HG02943 (cell line): Measurements from ENCODE around the gene LUC7L2.
"Not testable (repeated sequence)": the region's sequence is repeated elsewhere in the genome, so short reads cannot be mapped to it uniquely, and the experiment has no call there.

Source experiments
- ATAC-seq: cut with Tn5 transposase; IDR thresholded peaks from one replicate; pipeline ENCODE4 v1.9.1; 2021; ENCODE audit warnings: mild to moderate bottlenecking, low read depth, moderate library complexity; ENCODE audit not compliant: unreplicated experiment

The LUC7L2 gene

GRCh38 chr7:139354729-139355128 is 5.0 kb upstream of the LUC7L2 start:
- ATAC-seq: no peak

- ATAC-seq: no peak
These were observed 4.4 kb upstream of the LUC7L2 start for GRCh38 chr7:139355320-139355719.

- ATAC-seq: not testable (repeated sequence)
These were observed 1.8 kb upstream of the LUC7L2 start for GRCh38 chr7:139357729-139358506.

GRCh38 chr7:139358541-139359365 is 941 bp upstream of the LUC7L2 start:
- peak; percentile 26 for ATAC-seq

GRCh38 chr7:139360210-139360947 is 685 bp downstream of the LUC7L2 start:
- peak; percentile 67 for ATAC-seq

- ATAC-seq: no peak
These were observed 1.2 kb downstream of the LUC7L2 start for GRCh38 chr7:139360948-139361307.

- ATAC-seq: no peak
These were observed 1.8 kb downstream of the LUC7L2 start for GRCh38 chr7:139361523-139361922.

- ATAC-seq: no peak
These were observed 2.6 kb downstream of the LUC7L2 start for GRCh38 chr7:139362302-139362701.

- ATAC-seq: no peak
These were observed 3.3 kb downstream of the LUC7L2 start for GRCh38 chr7:139362981-139363380.

- no peak for ATAC-seq
These were observed 5.6 kb downstream of the LUC7L2 start for GRCh38 chr7:139365336-139365735.

GRCh38 chr7:139366400-139366799 is 6.7 kb downstream of the LUC7L2 start:
- no peak for ATAC-seq

- ATAC-seq: no peak
These were observed 7.9 kb downstream of the LUC7L2 start for GRCh38 chr7:139367438-139368155.

GRCh38 chr7:139370301-139370942 is 10.7 kb downstream of the LUC7L2 start:
- ATAC-seq: no peak

GRCh38 chr7:139370943-139371313 is 11.2 kb downstream of the LUC7L2 start:
- no peak for ATAC-seq

GRCh38 chr7:139374246-139374645 is 14.6 kb downstream of the LUC7L2 start:
- ATAC-seq: no peak

GRCh38 chr7:139382439-139382838 is 22.7 kb downstream of the LUC7L2 start:
- no peak for ATAC-seq

GRCh38 chr7:139384611-139385010 is 24.9 kb downstream of the LUC7L2 start:
- ATAC-seq: no peak

- no peak for ATAC-seq
These were observed 27.9 kb downstream of the LUC7L2 start for GRCh38 chr7:139387594-139387993.

GRCh38 chr7:139389091-139389490 is 29.4 kb downstream of the LUC7L2 start:
- no peak for ATAC-seq

GRCh38 chr7:139389774-139390173 is 30.1 kb downstream of the LUC7L2 start:
- no peak for ATAC-seq
